Left forelimb (tissue), 1 donor: ENCODE measurements around the gene TPM1.

Experiments used
- DNase-seq: peaks from one replicate; pipeline ENCODE4 v3.0.0-alpha.2; 2018; ENCODE audit warnings: low spot score

The TPM1 gene

GRCh38 chr15:63016234-63016633 is 26.3 kb upstream of the TPM1 start:
- no peak for DNase-seq

DNA sequence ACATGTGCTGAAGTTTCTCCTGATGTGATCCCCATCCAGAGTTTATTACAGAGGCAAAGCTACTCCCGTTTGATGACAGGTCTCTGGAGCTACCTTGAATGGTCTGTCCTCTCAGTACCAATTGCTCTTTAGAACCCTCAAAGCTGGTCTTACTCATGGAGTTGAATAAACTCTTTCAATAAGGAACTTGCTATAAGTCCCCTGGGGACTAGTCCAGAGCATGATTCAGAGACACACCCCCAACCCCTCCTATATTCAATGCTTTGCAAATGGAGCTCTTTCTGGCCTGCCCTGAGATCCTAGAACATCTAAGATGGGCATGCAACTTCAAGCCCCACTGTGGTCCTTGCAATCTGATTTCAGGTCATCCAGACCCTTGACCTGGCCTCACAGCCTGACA is 23.9 kb upstream of the TPM1 start:
- no peak for DNase-seq

GRCh38 chr15:63019511-63020109 is 22.9 kb upstream of the TPM1 start:
- no peak for DNase-seq

GRCh38 chr15:63020128-63020527 is 22.4 kb upstream of the TPM1 start:
- no peak for DNase-seq

DNA sequence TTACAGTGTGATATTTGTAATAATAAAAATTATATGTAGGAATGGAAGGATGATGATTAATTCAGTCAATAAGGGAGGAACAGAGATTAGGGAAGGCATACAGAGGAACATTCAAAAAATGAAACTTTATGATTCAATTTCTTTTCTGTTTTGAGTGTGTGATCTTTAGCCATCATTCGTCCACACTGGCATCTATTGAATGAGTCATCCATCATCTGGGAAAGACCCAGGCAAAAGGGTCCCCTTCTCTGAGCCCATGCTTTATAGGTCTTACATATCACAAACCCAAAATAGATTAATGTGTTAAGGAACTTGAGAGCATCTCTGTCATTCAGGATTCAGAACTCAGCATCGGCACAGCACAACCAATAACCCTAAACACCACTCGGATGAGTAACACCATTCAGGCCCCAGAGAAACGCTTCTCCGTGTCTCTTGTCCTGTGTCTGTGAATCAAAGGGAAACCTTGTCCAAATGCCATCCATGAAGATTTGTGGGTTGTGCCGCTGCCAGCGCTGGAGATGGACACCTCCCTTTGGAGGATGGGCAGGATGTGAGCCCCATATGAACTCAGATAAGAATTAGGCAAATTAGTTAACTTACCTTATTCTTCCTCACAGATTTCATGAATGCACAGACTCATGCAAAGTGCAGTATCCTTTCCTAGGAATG is 21.7 kb upstream of the TPM1 start:
- no peak for DNase-seq

- no peak for DNase-seq
Observed at GRCh38 chr15:63022181-63022580, 20.4 kb upstream of the TPM1 start.

DNA sequence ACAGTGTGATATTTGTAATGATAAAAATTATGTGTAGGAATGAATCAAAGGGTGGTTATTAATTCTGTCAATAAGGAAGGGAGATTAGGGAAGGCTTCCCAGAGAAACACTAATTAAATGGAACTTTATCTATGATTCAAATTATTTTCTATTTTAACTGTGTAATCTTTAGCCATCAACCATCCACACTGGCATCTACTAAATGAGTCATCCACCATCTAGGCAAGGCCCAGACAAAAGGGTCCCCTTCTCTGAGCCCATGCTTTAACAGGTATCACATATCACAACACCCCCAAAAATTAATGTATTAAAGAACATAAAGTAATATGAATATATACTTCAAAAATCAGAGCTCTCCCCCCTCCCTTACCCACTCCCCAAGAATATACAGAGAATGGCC is 19.9 kb upstream of the TPM1 start:
- no peak for DNase-seq

GRCh38 chr15:63023351-63023945 is 19.1 kb upstream of the TPM1 start:
- no peak for DNase-seq

DNA sequence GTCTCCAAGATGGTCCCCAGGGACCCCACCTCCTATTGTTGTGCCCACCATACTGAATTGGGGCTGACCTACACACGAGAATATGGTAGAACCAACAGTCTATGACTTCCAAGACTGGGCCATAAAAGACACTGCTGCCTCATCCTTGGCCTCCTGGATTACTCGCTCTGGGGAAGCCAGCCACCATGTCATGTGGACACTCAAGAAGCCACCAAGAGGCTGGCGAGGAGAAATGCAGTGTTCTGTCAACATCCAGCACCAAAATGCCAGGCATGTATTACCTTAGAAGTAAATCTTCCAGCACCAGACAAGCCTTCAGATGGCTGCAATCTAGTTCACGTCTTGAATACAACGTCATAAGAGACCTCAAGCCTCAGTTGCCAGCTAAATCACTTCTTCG is 17.1 kb upstream of the TPM1 start:
- no peak for DNase-seq

- no peak for DNase-seq
Observed at GRCh38 chr15:63027646-63028045, 14.9 kb upstream of the TPM1 start.

- DNase-seq, result no peak
Observed at GRCh38 chr15:63028442-63029110, 14.0 kb upstream of the TPM1 start.

DNA sequence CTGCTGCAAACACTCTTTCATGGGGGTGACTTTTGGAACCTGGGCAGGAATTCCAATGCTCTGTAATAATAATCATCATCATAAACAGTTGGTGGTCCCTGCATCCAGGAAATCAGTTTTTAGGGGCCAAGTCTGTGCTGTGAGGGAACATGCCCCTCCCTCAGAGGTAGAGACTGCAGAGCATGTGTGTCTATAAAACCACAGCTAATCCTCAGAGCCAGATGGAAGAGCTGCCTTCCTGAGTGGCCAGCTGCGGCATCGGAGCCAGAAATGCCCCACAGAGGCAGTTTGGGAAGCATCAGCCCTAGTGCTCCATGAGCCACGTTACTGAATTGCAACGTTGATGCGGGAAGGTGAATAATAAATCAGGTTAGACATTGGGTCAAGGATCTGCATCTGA is 12.9 kb upstream of the TPM1 start:
- DNase-seq, result no peak

DNA sequence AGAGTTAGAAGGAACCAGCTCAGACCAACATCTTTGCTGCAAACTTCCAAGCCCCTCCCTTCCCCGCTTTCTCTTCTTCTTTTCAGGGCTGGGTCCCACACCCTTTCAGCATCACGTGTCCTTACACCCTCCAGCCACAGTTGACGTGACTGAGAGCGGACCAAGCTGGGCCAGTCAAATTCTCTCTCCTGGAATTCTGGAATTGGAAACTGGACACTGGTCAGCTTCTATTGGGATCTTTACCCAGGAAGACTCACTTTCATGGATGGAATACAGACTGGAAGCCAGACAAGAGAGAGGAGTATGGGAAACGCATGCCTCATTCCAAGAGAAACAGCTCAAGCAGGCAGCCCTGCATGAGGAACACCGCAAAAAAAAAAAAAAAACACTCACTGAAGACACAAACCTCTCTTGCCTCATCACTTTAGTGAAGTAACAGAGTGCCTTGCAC is 12.4 kb upstream of the TPM1 start:
- DNase-seq, result no peak

GRCh38 chr15:63034578-63034977 is 8.0 kb upstream of the TPM1 start:
- DNase-seq, result no peak

- DNase-seq, result no peak
Observed at GRCh38 chr15:63035253-63035652, 7.3 kb upstream of the TPM1 start.

- no peak for DNase-seq
Observed at GRCh38 chr15:63035977-63036376, 6.6 kb upstream of the TPM1 start.

GRCh38 chr15:63037976-63038720 is 4.4 kb upstream of the TPM1 start:
- DNase-seq, result no peak

DNA sequence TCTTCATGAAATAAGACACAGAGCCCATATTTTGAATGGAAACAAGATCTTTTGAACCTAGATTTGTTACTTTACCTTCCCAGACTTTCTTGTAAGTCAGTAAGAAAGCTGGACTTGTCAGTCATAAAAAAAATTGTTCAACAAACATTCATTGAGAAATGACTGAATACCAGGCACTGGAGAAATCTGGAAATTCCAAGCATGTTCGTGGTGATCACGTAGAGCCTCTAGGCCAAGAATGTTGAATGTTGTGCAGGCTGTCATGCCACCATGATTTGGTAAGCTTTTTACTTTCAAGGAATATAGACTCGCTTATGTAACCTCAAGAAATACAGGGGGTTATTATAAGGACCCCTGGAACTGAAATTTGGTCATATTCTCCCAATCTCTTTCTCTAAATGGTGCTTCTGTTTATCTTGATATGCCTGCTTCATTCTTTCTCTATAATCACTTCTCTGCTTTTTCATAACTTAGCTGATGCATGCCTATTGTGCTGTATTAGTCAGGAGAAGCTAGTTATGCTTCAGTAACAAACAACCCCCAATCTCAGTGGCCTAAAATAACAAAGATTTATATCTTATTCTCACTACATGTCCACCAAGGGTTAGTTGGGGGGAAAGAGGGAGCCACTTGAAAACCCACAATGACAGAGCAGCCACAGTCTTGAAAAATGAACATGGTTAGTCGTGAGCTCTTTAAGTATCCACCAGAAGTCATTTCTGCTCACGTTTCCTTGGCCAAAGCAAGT is 3.4 kb upstream of the TPM1 start:
- DNase-seq, result no peak

- DNase-seq, result no peak
Observed at GRCh38 chr15:63039811-63040210, 2.7 kb upstream of the TPM1 start.

- DNase-seq, result no peak
Observed at GRCh38 chr15:63040509-63040908, 2.0 kb upstream of the TPM1 start.

DNA sequence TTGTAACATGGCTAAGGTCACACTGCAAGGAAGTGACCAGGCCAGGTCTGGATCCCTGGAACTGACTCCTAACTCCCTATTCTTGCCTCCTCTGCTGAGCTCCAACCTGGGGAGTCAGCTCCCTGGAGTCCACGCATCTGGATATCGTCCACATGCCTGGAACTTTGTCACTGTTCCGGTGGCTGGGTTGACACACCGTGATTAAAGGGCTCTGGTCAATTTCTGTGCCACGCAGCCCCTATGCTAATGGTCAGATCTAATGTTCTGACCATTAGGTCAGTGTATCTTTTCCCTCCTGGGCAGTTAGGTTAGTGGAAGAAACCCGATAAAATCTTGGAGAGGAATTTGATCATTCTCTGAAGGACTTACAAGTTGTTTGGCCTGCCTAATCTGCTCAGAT is 1.6 kb upstream of the TPM1 start:
- no peak for DNase-seq
